H1 (cell line): ENCODE results near the gene CALM3. TPM values are rescaled to one million over a fixed set of nuclear protein-coding genes. Genes with fewer than 3 reads are reported as not detected.

Experiments
- CTCF ChIA-PET: fragments of 300-600 bp; sonication (Branson Sonifier 250); formaldehyde crosslinking; loops from one replicate; lab custom pipeline; 2021; ENCODE audit not compliant: partially characterized antibody; lab: Charles Lee
- POLR2A ChIA-PET: fragments of 300-600 bp; sonication (Branson Sonifier 250); formaldehyde crosslinking; loops from one replicate; lab custom pipeline; 2021; ENCODE audit warnings: inconsistent platforms; ENCODE audit not compliant: partially characterized antibody; lab: Charles Lee
- DNase-seq, 2 experiments: peaks; one replicate each; pipeline versions ENCODE4 v3.0.0 to v3.0.0-alpha.2; 2010 to 2022; ENCODE audit warnings: low spot score in 2 of 2, low read depth in 1 of 2, mixed read lengths in 1 of 2
- FAIRE-seq: peaks from 2 replicates; lab custom pipeline; 2011; peaks lifted over from hg19 to GRCh38; lab: Jason Lieb, UNC
- H2AFZ ChIP-seq: 2 replicates; pipeline ENCODE4 v1.8.1; 2012; ENCODE audit warnings: low read length, inconsistent platforms
- H2AK5ac ChIP-seq: 2 replicates; pipeline ENCODE4 v1.6.1; 2013; ENCODE audit warnings: low read depth, low read length
- H2BK120ac ChIP-seq: replicated peaks from 2 replicates; pipeline ENCODE3; 2013; ENCODE audit warnings: low read depth, low read length, inconsistent platforms
- H2BK12ac ChIP-seq: 2 replicates; pipeline ENCODE4 v1.6.1; 2013; ENCODE audit warnings: low read depth, low read length
- H2BK15ac ChIP-seq: 2 replicates; pipeline ENCODE4 v1.6.1; 2013; ENCODE audit warnings: low read length
- H2BK20ac ChIP-seq: 2 replicates; pipeline ENCODE4 v1.6.1; 2013; ENCODE audit warnings: low read length
- H2BK5ac ChIP-seq: 2 replicates; pipeline ENCODE4 v1.6.1; 2013; ENCODE audit warnings: low read depth, low read length
- H3K14ac ChIP-seq: 2 replicates; pipeline ENCODE4 v1.6.1; 2013; ENCODE audit warnings: inconsistent platforms; ENCODE audit not compliant: insufficient read length
- H3K18ac ChIP-seq: 2 replicates; pipeline ENCODE4 v1.6.1; 2013; ENCODE audit warnings: low read length; ENCODE audit errors: extremely low read depth
- H3K23ac ChIP-seq: 2 replicates; pipeline ENCODE4 v1.6.1; 2013; ENCODE audit warnings: inconsistent platforms; ENCODE audit not compliant: insufficient read length
- H3K23me2 ChIP-seq: 2 replicates; pipeline ENCODE4 v1.6.1; 2013; ENCODE audit warnings: low read depth, low read length
- H3K27ac ChIP-seq: 2 replicates; pipeline ENCODE4 v1.6.1; 2011; ENCODE audit warnings: low read depth, low read length, inconsistent platforms
- H3K27me3 ChIP-seq, 4 experiments: replicated peaks in 1 of 4; 1 replicate in 1 of 4; 2 replicates in 3 of 4; pipeline versions ENCODE4 v1.6.1 to v1.8.1; 2011 to 2013; ENCODE audit warnings: low read length in 3 of 4, mild to moderate bottlenecking in 3 of 4, inconsistent platforms in 2 of 4, mixed read lengths in 2 of 4, moderate library complexity in 1 of 4; ENCODE audit not compliant: control insufficient read depth in 3 of 4, insufficient read depth in 3 of 4; ENCODE audit errors: extremely low read depth in 1 of 4
- H3K36me3 ChIP-seq, 4 experiments: 2 replicates each; pipeline versions ENCODE4 v1.6.1 to v1.8.1; 2011 to 2013; ENCODE audit warnings: mild to moderate bottlenecking in 4 of 4, low read length in 3 of 4, moderate library complexity in 2 of 4, control low read depth in 1 of 4, inconsistent platforms in 1 of 4; ENCODE audit not compliant: insufficient read depth in 4 of 4, control insufficient read depth in 2 of 4
- H3K4ac ChIP-seq: replicated peaks from 2 replicates; pipeline ENCODE3; 2013; ENCODE audit warnings: low read length, low read depth, mixed read lengths, inconsistent platforms; ENCODE audit not compliant: insufficient read length
- H3K4me1 ChIP-seq, 4 experiments: replicated peaks in 1 of 4; 1 replicate in 1 of 4; 2 replicates in 3 of 4; pipeline versions ENCODE4 v1.6.1 to v1.8.1; 2011 to 2013; ENCODE audit warnings: low read length in 3 of 4, inconsistent platforms in 2 of 4, mixed read lengths in 1 of 4; ENCODE audit not compliant: insufficient read depth in 4 of 4, control insufficient read depth in 3 of 4
- H3K4me2 ChIP-seq, 2 experiments: 2 replicates each; pipeline versions ENCODE4 v1.6.1 to v1.8.1; 2011 to 2013; ENCODE audit warnings: low read depth in 2 of 2, low read length in 2 of 2, control low read depth in 1 of 2, inconsistent platforms in 1 of 2, mild to moderate bottlenecking in 1 of 2; ENCODE audit not compliant: insufficient read depth in 1 of 2
- H3K4me3 ChIP-seq, 4 experiments: fragments of 200-600, 300-600 bp in 1 of 4; sonication (generic), shearing (Covaris generic), sonication (Bioruptor Twin) in 1 of 4; 2 replicates each; pipeline versions ENCODE4 v1.5.1 to v1.8.1; 2011 to 2016; ENCODE audit warnings: low read length in 4 of 4, low read depth in 3 of 4, control low read depth in 2 of 4, inconsistent platforms in 2 of 4, mild to moderate bottlenecking in 2 of 4, mixed read lengths in 1 of 4, moderate library complexity in 1 of 4; ENCODE audit not compliant: insufficient read depth in 2 of 4; ENCODE audit errors: extremely low read depth in 1 of 4
- H3K56ac ChIP-seq: replicated peaks from 2 replicates; pipeline ENCODE3; 2013; ENCODE audit warnings: low read depth, mild to moderate bottlenecking, mixed read lengths, low read length, inconsistent platforms; ENCODE audit not compliant: insufficient read length
- H3K79me1 ChIP-seq: 2 replicates; pipeline ENCODE4 v1.6.1; 2013; ENCODE audit warnings: low read depth, low read length, control low read depth
- H3K79me2 ChIP-seq, 2 experiments: 2 replicates each; pipeline versions ENCODE4 v1.6.1 to v1.8.1; 2012 to 2013; ENCODE audit warnings: low read length in 2 of 2, mild to moderate bottlenecking in 2 of 2, inconsistent platforms in 1 of 2; ENCODE audit not compliant: insufficient read depth in 2 of 2, control insufficient read depth in 1 of 2
- H3K9ac ChIP-seq, 4 experiments: replicated peaks in 1 of 4; 1 replicate in 1 of 4; 2 replicates in 3 of 4; pipeline versions ENCODE4 v1.6.1 to v1.8.1; 2011 to 2013; ENCODE audit warnings: low read depth in 3 of 4, low read length in 3 of 4, control low read depth in 2 of 4, mild to moderate bottlenecking in 2 of 4, moderate library complexity in 2 of 4, inconsistent platforms in 1 of 4; ENCODE audit errors: extremely low read depth in 1 of 4
- H3K9me3 ChIP-seq, 2 experiments: 2 replicates each; pipeline versions ENCODE4 v1.6.1 to v1.8.1; 2012 to 2013; ENCODE audit warnings: mild to moderate bottlenecking in 2 of 2, moderate library complexity in 2 of 2, control low read depth in 1 of 2, inconsistent platforms in 1 of 2, low read depth in 1 of 2, low read length in 1 of 2, mixed read lengths in 1 of 2; ENCODE audit not compliant: insufficient read depth in 2 of 2
- H4K20me1 ChIP-seq, 2 experiments: replicated peaks in 1 of 2; 2 replicates each; pipeline versions ENCODE3 to v1.8.1; 2011 to 2013; ENCODE audit warnings: inconsistent platforms in 2 of 2, low read length in 2 of 2, mild to moderate bottlenecking in 1 of 2; ENCODE audit not compliant: insufficient read depth in 2 of 2, control insufficient read depth in 1 of 2
- H4K5ac ChIP-seq: 2 replicates; pipeline ENCODE4 v1.6.1; 2013; ENCODE audit warnings: low read length, low read depth, mixed read lengths, inconsistent platforms; ENCODE audit not compliant: insufficient read length
- H4K8ac ChIP-seq: 2 replicates; pipeline ENCODE4 v1.8.0; 2013; ENCODE audit warnings: mild to moderate bottlenecking, moderate library complexity, low read length, inconsistent platforms; ENCODE audit not compliant: insufficient read depth; ENCODE audit errors: extremely low read depth
- H4K91ac ChIP-seq: replicated peaks from 2 replicates; pipeline ENCODE3; 2013; ENCODE audit warnings: low read length, mixed read lengths, inconsistent platforms; ENCODE audit not compliant: insufficient read length
- ASH2L ChIP-seq: fragments of 200-600, 300-600 bp; sonication (generic); IDR thresholded peaks from one replicate; pipeline ENCODE4 v1.7.1; 2017; ENCODE audit warnings: low read length
- CBX5 ChIP-seq: fragments of 300-800, 300-1000 bp; sonication (generic); IDR thresholded peaks from 2 replicates; pipeline ENCODE4 v1.7.1; 2016; ENCODE audit warnings: antibody characterized with exemption, low read length, low read depth
- CREB1 ChIP-seq: IDR thresholded peaks from 2 replicates; pipeline ENCODE4 v1.6.1; 2012; ENCODE audit warnings: inconsistent platforms
- EZH2 ChIP-seq: fragments of 200-600 bp; sonication (generic); IDR thresholded peaks from 2 replicates; pipeline ENCODE4 v1.7.1; 2012; ENCODE audit warnings: low read depth, mild to moderate bottlenecking, moderate library complexity, low read length, inconsistent platforms; ENCODE audit not compliant: severe bottlenecking
- JUN ChIP-seq: IDR thresholded peaks from 2 replicates; pipeline ENCODE4 v1.6.1; 2011; ENCODE audit warnings: low read depth, mild to moderate bottlenecking, improper control_type of control experiment, low read length
- KDM5A ChIP-seq: fragments of 200-600 bp; IDR thresholded peaks from 2 replicates; pipeline ENCODE4 v1.7.1; 2012; ENCODE audit warnings: mild to moderate bottlenecking, low read length, inconsistent platforms, mixed read lengths
- MAX ChIP-seq: IDR thresholded peaks from 2 replicates; pipeline ENCODE4 v1.6.1; 2012; ENCODE audit warnings: inconsistent platforms
- RAD21 ChIP-seq, 2 experiments: IDR thresholded peaks in 1 of 2; conservative IDR thresholded peaks in 1 of 2; 2 replicates each; pipeline ENCODE4 v1.6.1; 2011; ENCODE audit warnings: low read depth in 2 of 2, low read length in 2 of 2, improper control_type of control experiment in 1 of 2, inconsistent platforms in 1 of 2, mild to moderate bottlenecking in 1 of 2, moderate library complexity in 1 of 2
- RBBP5 ChIP-seq: IDR thresholded peaks from 2 replicates; pipeline ENCODE4 v1.7.1; 2012; ENCODE audit warnings: low read depth, mild to moderate bottlenecking, inconsistent platforms, low read length, moderate library complexity, borderline replicate concordance
- TAF1 ChIP-seq: IDR thresholded peaks from 2 replicates; pipeline ENCODE4 v1.6.1; 2011; ENCODE audit warnings: mild to moderate bottlenecking, low read depth, low read length
- WGBS, 2 experiments: shearing (Covaris generic) in 1 of 2; methylation state at CpG; one replicate each; pipeline versions ENCODE4 v1.1.6 to v1.1.7; 2013 to 2015; ENCODE audit warnings: low lambda C conversion rate in 2 of 2, mixed read lengths in 2 of 2, inconsistent platforms in 1 of 2, low coverage in 1 of 2, missing lambda C conversion rate in 1 of 2; ENCODE audit not compliant: insufficient replicate concordance in 2 of 2, insufficient coverage in 1 of 2, insufficient read length in 1 of 2; ENCODE audit errors: extremely low coverage in 1 of 2, missing lambda C conversion rate in 1 of 2; 5-methylcytosine and 5-hydroxymethylcytosine counted together
- polyA plus RNA-seq, 7 experiments: library from polyadenylated mRNA; depleted of rRNA in 3 of 7; stranded (reverse) in 5 of 7; unstranded in 2 of 7; fragments of >200 nt in 5 of 7; fragments of 200-250 nt in 2 of 7; gene quantifications; 1 replicate in 5 of 7; 2 replicates in 1 of 7; 4 replicates in 1 of 7; pipeline versions ENCODE4 v1.2.1 to v1.2.3, GENCODE V29; 2011 to 2013; ENCODE audit warnings: missing spikeins in 2 of 7, mixed read lengths in 2 of 7
- total RNA-seq: library from RNA; stranded (reverse); fragmentation: NEBNext Ultra II Directional; extraction: Animal tissue kit (Norgen Biotek cat#: 25700); gene quantifications from 2 replicates; pipeline ENCODE4 v1.2.1, GENCODE V29; 2021

The CALM3 gene
- total and polyA plus RNA-seq, 2 of the 8 experiments (the other 6 are each of a cell fraction or from before 2014, with no cell fraction given): 315 to 326 TPM

GRCh38 chr19:46600384-46601317, 479 bp upstream of the CALM3 start:
- DNase-seq (peak; percentile 88 to 100), FAIRE-seq (peak; percentile 63)
- Histone ChIP-seq H3K56ac (peak overlapping the region; percentile 98), H2BK5ac (peak overlapping the region; percentile 100), H3K79me1 (peaks cover 16% of the 10 kb centered on the region), H3K4me1 (peaks cover 0 to 19% (median 9%) of the 10 kb centered on the region in 4 experiments; a peak in 5 of 7 replicates), H4K8ac (peak overlapping the region; percentile 100; the same call in 1 of the 2 replicates), H3K79me2 (peaks cover 15 to 35% of the 10 kb centered on the region in 2 experiments), H3K23me2 (peaks cover 11% of the 10 kb centered on the region), H3K18ac (peak overlapping the region; percentile 100), H2BK20ac (peak overlapping the region; percentile 100), H4K91ac (peak overlapping the region; percentile 97), H2AFZ (peak overlapping the region; percentile 99), H2AK5ac (no peak overlapping the region), H3K4ac (no peak overlapping the region), H2BK12ac (peak overlapping the region; percentile 100), H2BK15ac (peak overlapping the region; percentile 99; the same call in 1 of the 2 replicates), H3K9ac (peak overlapping the region; percentile 89 to 100 (median 100)), H3K27me3 (no peaks in the 10 kb centered on the region), H3K14ac (no peak overlapping the region), H4K20me1 (peaks cover 20 to 25% of the 10 kb centered on the region in 2 experiments), H3K4me2 (peak overlapping the region; percentile 75 to 89), H2BK120ac (peak overlapping the region; percentile 70), H3K23ac (no peak overlapping the region), H3K4me3 (peak overlapping the region; percentile 90 to 100 (median 94)), H4K5ac (peak overlapping the region; percentile 97), H3K36me3 (peaks cover 0 to 2% (median 2%) of the 10 kb centered on the region in 4 experiments; a peak in 4 of 8 replicates), H3K9me3 (no peaks in the 10 kb centered on the region), H3K27ac (peak overlapping the region; percentile 100)
- CTCF ChIA-PET: interaction anchor here (0.5 to 3.3 kb wide), 19 partner anchors 11 to 317 kb away, joined by 3 to 17 read pairs (median 4); no protein-coding TSS in a partner anchor
- POLR2A ChIA-PET: interaction anchor here (0.6 to 4.2 kb wide), 15 partner anchors 11 to 1893 kb away, joined by 3 to 28 read pairs (median 3); partner anchors contain the start of gene DACT3
- WGBS, 2 experiments: 4% methylated on average over 57 of the region's 93 CpGs; no CpG with 5 or more reads in 1 of the 2 experiments
- TF ChIP-seq CBX5: no peak
- TF ChIP-seq TAF1: peak; percentile 67
- no peak for TF ChIP-seq RAD21 (IDR thresholded peaks at IDR 0.05 in 1 of 2, conservative IDR thresholded peaks at IDR 0.05 in 1 of 2; ENCODE audit: low read depth in 2 of 2, low read length in 2 of 2)
- TF ChIP-seq EZH2: no peak
- peak; percentile 76; the same call in 1 of the 2 replicates for TF ChIP-seq KDM5A
- TF ChIP-seq RBBP5: no peak
- peak; percentile 39 for TF ChIP-seq ASH2L
- no peak for TF ChIP-seq JUN
- TF ChIP-seq MAX: peak; percentile 64
- TF ChIP-seq CREB1: peak; percentile 94
